HG03280 (cell line): ENCODE results near the gene PEPD.
"Not testable (repeated sequence)": the region's sequence is repeated elsewhere in the genome, so short reads cannot be mapped to it uniquely, and the experiment has no call there.

ENCODE experiments used
- ATAC-seq: cut with Tn5 transposase; IDR thresholded peaks from one replicate; pipeline ENCODE4 v1.9.1; 2021; ENCODE audit warnings: mild to moderate bottlenecking, moderate library complexity; ENCODE audit not compliant: unreplicated experiment

The PEPD gene

GRCh38 chr19:33479570-33479969 lies 42.0 kb downstream of the PEPD start:
- not testable (repeated sequence) for ATAC-seq

DNA sequence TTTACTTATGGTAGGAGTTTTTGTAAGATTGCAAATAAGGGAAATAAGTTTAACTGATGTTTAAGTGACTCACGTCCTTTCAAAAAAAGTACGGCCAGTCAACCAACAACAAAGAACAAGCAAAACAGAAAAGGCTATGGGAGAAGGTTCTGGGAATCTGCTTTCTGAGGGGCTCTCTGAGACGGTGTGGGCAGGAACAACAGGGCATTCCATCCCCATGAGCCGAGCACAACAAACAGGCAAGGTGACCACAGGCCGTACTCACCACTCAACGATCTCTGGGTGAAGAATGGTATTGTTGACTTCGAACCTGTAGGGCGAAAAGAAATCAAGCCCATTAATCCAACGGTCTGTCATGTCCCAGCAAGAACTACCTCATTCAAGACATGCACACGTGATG lies 43.8 kb downstream of the PEPD start:
- no peak for ATAC-seq

DNA sequence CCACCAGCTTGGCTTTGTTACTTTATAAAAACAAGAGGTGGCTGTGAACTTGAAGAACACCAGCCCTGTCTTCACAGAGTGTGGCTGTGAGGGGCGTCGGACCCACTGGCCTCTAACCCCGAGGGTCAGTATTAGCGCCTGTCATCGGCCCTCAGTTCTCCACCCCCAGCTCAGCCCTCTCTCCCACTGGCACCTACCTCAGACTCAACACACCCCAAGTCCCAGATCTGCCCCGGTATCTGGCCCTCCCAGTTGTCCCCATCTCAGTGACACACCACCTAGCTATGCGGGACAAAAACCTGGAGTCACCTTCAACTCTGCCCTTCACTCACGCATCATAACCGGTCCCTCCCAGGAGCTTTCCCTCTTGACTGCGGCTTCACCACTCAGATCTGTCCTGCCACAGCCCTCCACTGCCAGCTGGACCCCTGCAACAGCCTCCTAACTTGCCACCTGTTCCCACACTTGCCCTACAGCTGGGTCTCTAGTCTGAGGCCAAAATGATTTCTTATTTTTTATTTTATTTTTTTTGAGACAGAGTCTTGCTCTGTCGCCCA lies 45.4 kb downstream of the PEPD start:
- ATAC-seq = no peak

DNA sequence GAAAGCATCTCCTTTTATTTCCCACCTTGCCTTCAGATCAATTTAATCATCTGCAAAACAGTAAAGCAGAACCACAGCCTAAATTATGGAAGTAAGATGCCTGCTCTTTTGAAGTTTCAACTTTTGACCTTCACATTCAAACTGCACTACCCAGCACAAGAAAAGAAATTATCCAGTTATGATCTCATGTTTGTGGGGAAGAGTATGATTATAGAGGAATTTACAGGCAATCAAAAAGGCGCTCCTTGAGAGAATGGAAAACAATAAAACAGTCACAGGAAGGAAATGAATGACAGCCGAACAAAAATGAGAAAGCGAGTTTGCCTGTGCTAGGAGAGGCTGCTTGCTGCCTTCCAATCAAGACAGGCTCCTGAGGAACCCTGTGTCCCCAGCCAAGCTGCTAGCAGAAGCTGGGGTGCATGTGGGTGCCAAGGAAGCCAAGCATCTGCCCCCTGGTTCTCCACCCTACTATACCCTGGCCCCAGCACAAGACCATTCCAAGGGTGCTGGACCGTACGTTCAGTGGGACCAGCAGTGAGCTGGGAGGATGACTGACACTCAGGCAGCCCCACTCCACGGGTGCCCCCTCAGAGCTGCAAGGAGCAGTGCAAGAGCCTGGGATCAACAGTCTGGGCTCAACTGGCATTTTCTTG lies 47.8 kb downstream of the PEPD start:
- no peak for ATAC-seq

DNA sequence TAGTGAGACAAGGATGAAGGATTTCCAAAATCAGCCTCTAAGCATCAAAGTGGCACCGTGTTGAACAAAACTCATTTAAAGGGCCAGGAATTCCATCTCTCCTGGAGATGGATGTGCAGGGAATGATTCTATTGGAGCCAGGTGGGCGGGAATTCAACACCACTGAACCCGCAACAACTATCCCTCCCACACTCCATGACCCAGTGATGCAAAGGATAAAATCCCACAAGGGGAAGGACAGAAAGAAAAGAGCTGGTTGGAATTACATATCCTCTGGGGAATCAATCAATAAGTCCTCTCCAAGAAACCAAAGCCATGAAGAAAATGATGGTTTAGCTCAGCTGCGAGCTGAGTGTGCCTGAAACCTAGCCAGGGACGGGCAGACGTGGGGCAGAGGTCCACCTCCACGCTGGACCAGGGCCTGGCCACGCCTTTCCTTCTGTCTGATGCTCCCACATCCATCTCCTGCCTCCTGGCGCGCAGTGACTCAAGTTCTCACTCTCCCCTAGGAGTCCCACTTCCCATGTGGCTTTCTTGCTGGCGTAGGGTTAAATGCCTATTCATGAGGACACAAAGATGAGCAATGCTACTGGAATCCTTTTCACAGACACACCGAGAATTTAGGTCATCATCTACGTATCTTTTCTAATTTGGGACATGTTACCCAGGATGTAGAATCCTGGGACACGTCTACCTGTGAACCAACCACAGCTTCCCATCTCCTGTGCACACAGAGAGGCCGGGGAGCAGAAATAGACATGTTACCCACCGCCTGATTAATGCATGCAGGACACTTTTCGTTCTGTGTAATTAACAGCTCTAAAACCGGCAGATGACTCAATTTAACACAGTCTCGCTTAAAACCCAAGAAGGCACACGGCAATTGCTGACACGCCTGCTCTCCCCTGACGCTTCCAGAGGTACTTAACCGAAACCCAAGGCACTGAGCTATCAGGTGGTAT lies 48.6 kb downstream of the PEPD start:
- ATAC-seq = no peak

- no peak for ATAC-seq
Measured at GRCh38 chr19:33472226-33472625, 49.4 kb downstream of the PEPD start.

- ATAC-seq = no peak
Measured at GRCh38 chr19:33471111-33471996, 50.2 kb downstream of the PEPD start.

GRCh38 chr19:33470686-33471085 lies 50.9 kb downstream of the PEPD start:
- ATAC-seq = no peak

DNA sequence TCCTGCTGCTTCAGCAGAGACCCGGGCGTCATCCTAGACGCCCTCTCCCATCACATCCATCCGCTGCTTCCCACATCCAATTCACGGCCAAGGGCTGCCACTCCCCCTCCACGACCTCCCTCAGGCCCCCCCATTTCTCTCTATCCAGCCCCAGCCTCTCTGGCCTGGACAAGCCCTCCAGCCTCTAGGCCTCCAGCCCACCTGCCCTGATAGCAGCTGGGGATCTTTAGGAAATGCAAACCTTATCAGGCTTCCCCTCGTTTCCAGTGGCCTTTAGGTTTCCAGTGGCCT lies 51.6 kb downstream of the PEPD start:
- no peak for ATAC-seq

DNA sequence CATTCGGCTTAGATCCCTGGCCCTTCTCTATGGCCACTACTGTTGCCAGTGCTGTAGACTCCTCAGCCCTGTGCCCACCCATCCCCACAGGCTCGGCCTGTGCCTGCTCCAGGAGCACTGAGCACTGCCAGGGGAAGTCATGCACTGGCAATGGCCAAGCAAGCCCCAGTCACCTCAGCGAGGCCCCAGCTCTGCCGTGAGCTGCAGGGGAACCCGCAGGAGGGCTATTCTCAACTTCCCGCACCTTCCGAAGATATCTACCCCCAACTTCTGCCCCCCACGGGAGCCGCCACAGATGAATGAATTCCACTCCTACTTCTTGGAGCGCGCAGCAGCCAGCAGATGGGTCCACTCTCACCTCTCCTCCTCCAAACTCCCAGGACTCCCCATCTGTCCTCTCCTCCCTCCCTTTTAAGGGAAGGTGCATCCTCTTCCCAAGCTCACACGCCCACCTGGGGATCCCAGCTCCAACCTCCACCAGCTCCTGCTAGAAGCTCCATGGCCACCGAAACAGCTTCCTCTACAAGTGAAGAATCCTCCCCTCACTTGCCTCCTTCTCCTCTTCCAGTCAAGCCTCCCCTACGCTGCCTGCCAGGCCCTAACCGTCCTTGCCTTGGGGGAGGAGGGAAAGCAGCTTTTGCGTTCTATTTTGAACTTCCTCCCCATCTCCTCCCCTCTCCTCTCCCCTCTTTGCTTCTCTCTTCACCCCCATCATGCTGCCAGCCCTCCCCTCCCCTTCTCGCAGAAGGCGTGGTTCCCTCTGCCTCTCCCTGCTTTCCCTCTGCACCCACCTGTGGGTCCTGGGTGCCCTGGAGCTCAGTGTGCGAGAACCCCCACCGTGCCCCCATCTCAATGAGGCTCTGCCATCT lies 52.2 kb downstream of the PEPD start:
- no peak for ATAC-seq

DNA sequence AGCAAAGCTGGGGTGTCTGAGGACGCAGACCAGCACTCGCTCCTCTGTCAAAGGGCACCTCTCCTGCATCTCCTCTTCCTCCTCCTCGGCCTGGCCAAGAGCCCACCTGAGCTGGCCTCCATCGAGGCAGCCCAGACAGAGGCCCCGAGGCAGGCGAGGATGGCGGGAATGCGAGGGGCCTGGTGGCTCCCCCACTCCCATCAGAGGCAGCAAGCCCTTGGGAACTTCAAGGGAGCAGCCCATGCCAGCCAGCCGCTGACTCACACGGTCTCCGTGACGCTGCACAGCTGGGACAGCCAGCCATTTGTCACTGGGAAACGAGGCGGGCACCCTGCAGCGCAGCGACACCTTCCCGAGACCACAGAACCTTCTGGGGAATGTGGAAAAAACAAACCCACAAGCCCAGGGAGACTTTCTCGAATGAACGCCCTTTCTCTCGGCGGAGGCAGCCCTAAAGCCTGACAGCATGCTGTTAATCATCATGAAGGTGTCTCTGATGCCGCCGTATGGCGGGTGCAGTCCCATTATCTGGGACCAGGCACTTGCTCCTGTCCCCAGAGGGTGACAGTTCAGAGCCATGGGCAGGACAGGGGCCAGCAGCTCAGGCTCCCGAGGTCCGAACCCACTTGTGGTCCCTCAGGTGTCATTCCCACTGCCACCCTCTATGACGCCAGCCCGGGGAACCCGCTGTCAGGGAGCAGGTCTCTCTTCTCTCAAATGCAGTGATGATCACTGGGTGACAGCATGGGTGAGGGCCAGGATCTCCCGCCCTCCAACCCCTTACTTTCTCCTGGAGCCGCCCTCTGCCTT lies 53.0 kb downstream of the PEPD start:
- no peak for ATAC-seq

DNA sequence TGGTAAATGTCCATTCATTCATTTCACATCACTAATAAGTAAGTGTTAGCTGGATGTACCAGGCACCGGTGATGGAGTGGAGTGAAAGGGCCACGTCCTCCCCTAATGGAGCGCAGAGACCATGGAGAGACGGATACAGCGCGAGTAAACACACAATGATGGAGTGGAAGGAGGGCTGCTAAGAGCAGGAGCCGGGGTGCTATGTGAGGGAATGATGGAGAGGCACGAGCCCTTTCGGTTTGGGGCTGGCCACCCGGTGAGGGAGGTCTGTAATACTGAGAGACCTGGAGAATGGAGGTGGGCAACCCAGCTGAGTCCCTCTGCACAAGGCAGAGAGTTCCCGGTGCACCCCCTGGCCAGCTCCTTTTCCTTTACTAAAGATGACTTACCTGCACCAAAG lies 53.7 kb downstream of the PEPD start:
- ATAC-seq = no peak

- ATAC-seq = no peak
Measured at GRCh38 chr19:33465834-33466233, 55.8 kb downstream of the PEPD start.

GRCh38 chr19:33465371-33465770 lies 56.2 kb downstream of the PEPD start:
- no peak for ATAC-seq

GRCh38 chr19:33464733-33465115 lies 56.9 kb downstream of the PEPD start:
- ATAC-seq = no peak

GRCh38 chr19:33464010-33464732 lies 57.4 kb downstream of the PEPD start:
- ATAC-seq = no peak

GRCh38 chr19:33463199-33463598 lies 58.4 kb downstream of the PEPD start:
- ATAC-seq = no peak

DNA sequence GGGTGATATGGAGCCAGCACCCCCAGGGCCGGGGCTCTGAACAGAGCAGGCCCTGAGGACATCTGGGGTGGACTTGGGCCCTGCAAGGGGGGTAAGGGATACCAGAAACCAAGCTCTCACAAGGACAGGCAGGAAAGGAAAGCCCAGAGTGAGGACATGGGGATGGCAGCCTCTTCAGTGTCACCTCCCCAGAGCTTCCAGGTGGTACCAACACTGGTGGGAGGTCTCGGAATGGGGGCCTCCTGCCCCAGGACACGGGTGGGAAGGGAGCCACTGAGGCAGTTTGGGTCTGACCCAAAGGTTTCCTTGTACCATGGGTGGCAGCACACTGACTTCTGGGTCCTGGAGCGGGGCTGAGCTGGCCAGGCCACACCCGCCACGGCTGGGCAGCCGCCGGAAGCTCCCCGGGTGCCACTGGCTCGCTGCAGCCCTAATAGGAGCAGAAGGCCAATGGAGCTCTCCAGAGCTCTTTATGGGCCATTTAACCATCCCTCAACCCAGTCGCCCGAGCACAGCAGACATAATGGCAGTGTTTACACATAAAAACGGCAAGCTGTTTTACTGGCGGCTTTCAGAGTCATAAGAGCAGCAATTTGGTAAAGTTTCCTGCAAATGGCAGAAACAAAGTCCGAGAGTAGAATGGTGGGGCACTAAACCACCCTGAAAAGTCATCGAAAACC lies 59.3 kb downstream of the PEPD start:
- no peak for ATAC-seq
